ENCODE results near the gene PHLPP1.

DNA sequence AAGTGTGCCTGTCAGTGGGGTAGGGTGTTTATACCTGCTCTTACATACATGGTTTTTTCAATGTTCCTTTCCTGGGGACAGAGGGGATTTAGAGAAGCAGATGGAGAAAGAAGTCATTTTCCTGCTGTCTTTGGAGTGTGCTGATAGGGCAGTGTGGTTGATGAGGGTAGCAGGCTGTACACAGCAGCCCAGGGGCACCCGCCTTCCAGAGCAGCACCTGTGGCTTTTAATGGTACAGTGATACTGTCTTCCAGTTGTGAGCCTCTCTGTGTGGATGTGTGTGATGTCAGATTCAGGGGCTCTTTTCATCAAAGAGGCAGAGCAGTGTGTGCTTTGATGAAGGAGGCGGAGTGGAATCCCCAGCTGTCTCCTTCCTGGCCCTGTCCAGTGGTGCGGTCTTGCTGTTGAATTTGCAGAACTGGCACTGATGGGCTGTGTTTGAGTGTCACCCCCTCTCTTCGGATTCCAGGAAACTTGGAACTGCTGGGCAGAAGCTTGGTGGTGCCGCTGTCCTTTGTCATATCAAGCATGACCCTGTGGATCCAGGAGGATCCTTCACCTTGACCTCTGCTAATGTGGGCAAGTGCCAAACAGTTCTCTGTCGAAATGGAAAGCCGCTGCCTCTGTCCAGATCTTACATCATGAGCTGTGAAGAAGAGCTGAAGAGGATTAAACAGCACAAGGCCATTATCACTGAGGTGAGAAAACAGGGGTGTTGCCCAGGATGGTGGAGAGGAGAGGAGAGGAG, 259.8 kb downstream of the PHLPP1 start:
- TF ChIP-seq, protein P1, sequence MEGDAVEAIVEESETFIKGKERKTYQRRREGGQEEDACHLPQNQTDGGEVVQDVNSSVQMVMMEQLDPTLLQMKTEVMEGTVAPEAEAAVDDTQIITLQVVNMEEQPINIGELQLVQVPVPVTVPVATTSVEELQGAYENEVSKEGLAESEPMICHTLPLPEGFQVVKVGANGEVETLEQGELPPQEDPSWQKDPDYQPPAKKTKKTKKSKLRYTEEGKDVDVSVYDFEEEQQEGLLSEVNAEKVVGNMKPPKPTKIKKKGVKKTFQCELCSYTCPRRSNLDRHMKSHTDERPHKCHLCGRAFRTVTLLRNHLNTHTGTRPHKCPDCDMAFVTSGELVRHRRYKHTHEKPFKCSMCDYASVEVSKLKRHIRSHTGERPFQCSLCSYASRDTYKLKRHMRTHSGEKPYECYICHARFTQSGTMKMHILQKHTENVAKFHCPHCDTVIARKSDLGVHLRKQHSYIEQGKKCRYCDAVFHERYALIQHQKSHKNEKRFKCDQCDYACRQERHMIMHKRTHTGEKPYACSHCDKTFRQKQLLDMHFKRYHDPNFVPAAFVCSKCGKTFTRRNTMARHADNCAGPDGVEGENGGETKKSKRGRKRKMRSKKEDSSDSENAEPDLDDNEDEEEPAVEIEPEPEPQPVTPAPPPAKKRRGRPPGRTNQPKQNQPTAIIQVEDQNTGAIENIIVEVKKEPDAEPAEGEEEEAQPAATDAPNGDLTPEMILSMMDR (IDR thresholded peaks at IDR 0.05; ENCODE audit: insufficient read depth, low read length, poor library complexity, severe bottlenecking) = no peak
- TF ChIP-seq EZH2phosphoT487 (conservative IDR thresholded peaks at IDR 0.05; ENCODE audit: low read length) = no peak
